ENCODE measurements around the gene NTHL1.

The NTHL1 gene

DNA sequence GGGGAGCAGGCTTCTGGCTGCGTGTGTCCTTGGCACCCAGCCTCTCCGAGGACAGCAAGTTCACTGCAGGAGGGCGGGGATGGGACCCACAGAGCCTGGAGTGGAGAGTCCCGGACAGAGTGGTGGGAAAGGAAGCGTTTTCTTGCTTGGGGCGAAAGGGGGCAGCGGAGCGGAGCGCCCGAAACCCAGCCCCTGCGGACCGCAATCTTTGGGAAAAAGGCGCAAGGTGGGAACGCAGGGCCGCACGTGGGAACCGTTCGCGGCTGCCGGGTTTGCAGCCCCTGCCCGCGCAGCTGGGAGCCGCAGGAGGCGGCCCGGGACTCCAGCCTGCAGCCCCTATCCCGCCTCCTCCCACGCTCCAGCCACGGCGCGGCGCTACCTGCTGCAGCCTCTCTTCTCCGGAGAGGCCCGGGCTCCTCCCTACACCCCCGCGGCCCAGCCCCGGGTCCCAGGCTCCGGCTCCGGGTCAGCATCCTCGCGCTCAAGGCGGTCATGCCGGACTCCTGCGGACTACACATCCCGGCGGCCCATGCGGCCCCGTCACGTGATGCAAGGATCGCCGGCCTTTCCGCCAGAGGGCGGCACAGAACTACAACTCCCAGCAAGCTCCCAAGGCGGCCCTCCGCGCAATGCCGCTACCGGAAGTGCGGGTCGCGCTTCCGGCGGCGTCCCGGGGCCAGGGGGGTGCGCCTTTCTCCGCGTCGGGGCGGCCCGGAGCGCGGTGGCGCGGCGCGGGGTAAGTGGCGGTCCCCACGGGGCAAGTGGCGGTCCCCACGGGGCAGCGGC is at the start of gene NTHL1, which contains the start of gene TSC2:
Gene NTHL1, minus strand, starts transcription at position 505 of the 786 bp plus-strand sequence. Its CDS starts 11 bp downstream, at position 494.
Gene TSC2, plus strand, starts transcription at position 656 of the 786 bp plus-strand sequence. CDS start 631 bp downstream, outside the sequence.
- peak; percentile 94 for DNase-seq

DNA sequence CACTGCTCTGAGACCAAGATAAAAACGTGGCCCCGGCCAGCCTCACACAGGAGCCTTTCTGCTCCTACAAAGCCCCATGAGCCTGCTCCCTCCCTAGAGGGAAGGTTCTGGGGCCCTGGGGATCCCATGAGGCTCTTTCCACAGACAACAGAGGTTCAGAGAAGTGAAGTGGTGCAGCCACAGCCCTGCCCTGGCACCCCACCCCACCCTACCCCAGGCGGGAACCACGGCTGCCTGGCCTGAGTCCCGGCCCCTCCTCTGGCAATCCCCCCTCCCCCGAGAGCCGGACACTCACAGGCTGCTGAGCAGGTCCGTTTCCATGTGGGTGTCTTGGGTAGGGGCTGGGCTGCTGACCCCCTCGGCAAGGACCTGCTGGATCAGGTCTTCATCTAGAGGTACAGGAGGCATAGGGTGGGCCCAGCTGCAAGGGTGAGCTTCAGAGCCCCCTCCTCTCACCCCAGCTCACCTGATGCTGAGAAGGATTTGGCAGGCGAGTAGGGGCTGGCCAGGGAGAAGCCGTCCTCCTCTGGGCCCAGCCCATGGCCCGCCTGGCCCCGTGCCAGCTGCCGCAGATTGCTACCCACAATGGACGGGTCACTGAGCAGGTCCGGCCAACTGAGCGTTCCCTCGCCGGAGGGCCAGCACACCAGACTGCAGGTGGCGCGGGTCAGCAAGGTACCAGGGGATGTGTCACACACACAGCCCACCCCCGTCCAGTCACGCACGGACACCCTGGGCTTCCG is 49.4 kb upstream of the NTHL1 start:
- DNase-seq, result no peak

DNA sequence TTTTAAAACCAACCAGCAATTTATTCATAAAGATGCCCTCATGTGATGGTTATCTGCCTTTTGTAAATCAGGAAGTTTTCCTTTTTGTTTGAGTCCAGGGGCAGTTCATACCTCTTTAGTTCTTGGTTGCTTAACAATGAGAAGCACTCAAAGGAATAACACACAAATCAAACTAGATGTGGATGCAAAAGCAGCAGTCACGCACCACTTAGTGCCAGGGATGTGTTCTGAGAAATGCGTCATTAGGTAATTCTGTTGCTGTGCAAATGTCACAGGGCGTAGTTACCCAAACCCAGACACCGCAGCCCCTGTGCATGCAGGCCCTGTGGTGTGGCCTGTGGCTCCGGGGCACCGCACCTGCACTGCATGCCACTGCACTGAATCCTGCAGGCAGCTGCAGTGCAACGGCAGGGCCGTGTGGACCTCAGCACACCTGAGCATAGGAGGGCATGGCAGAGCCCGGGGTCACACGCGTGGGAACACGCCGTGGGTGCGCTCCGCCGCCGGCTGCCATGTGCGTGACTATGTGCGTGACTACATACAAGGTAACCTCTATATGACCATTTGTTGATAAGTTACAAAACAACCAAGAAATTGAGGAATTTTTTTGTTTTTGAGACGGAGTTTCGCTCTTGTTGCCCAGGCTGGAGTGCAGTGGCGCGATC is 48.4 kb upstream of the NTHL1 start:
- no peak for DNase-seq

- DNase-seq, result no peak
Observed at GRCh38 chr16:2095315-2095853, 47.8 kb upstream of the NTHL1 start.

GRCh38 chr16:2093793-2094192 is 46.2 kb upstream of the NTHL1 start:
- DNase-seq, result no peak

GRCh38 chr16:2092866-2093265 is 45.2 kb upstream of the NTHL1 start:
- DNase-seq, result no peak

DNA sequence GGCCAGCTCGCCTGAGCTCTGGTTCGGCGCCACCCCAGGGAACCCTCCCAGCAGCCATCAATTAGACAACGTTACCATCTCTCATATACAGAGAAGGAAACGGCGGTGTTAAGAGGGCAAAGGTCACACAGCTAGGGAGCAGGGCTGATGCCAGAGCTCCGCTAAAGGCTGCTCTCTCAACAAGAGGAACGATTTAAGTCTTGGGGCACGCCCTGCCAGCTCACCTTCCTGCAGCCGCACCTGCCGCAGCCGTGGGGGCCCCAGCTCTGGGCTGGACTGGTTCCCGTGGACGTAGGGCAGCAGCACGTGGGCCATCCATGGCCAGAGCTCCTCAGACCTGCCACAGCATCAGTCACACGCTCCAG is 44.6 kb upstream of the NTHL1 start:
- no peak for DNase-seq

GRCh38 chr16:2091547-2092255 is 44.1 kb upstream of the NTHL1 start:
- DNase-seq, result no peak

DNA sequence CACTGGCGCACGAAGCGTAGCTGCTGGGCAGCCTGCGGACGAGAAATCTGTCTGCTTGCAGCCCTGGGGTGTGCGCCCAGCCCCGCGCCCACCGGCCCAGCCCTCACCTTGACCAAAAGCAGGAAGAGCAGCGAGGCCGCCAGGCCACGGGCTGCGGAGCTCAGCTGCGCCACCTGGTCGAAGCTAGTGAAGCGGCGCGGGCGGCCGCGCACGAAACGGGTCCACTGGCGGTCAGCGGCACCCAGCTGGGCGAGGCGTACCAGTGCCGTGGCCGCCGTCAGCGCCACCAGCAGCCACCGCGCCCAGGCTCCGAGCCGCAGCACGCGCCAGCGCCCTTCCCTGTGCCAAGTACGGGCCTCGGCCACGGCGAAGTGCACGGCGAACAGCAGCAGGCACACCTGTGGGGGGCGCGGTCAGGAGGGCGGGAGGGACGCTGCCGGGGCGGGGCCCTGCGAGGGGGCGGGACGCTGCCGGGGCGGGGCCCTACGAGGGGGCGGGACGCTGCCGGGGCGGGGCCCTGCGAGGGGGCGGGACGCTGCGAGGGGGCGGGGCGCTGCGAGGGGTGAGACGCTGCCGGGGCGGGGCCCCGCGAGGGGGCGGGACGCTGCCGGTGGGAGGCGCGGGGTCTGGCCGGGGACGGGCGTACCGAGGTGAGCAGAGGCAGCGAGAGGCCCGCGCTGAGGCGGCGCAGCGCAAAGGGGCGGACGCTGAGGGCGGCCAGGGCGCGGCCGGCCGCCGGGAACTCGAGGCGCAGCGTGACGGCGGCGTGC is 43.3 kb upstream of the NTHL1 start:
- no peak for DNase-seq

- DNase-seq, result no peak
Observed at GRCh38 chr16:2090481-2090776, 42.8 kb upstream of the NTHL1 start.

- DNase-seq, result no peak
Observed at GRCh38 chr16:2089706-2090480, 42.3 kb upstream of the NTHL1 start.

GRCh38 chr16:2088759-2089358 is 41.2 kb upstream of the NTHL1 start:
- DNase-seq, result no peak

GRCh38 chr16:2087748-2088631 is 40.4 kb upstream of the NTHL1 start:
- no peak for DNase-seq

GRCh38 chr16:2086812-2087747 is 39.4 kb upstream of the NTHL1 start:
- DNase-seq, result no peak

DNA sequence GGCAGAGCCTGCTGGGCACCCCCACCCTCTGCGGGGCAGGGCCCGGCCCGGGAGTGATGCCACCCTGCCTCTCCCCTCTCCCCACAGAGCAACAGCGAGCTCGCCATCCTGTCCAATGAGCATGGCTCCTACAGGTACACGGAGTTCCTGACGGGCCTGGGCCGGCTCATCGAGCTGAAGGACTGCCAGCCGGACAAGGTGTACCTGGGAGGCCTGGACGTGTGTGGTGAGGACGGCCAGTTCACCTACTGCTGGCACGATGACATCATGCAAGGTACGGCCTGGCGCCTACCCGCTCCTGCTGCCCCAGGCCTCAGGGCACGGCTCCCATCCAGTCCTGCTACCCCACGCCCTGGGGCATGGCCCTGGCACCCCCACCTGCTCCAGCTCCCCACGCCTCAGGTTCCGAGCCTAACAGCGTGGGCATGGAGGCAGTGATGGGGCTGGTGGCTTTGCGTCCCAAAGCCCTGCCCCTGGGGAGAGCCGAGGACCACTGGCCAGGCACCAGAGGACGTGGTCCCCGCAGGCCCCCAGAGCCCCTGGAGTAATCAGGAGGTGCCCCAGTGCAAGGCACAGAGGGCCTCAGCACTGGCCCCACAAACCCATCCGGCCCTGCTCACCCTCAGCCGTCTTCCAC is 38.6 kb upstream of the NTHL1 start:
- no peak for DNase-seq

DNA sequence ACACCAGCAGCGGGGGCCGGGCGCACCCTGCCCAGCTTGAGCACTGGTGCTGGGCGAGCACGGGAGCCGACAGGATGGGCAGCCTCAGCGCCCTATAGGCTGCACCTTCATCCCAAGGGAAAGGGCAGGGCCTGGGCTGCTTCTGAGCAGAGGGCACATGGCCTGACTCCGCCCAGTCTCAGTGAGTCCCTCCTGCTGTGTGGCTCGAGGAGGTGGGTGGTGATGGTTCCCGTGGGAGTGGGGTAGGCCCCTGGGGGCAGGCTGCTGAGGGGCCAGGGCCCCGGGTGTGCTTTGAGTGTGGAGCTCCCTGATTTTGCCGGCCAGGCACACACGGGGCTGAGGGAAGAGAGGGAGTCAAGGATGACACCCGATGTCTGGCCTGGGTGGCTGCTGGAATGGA is 38.0 kb upstream of the NTHL1 start:
- no peak for DNase-seq

DNA sequence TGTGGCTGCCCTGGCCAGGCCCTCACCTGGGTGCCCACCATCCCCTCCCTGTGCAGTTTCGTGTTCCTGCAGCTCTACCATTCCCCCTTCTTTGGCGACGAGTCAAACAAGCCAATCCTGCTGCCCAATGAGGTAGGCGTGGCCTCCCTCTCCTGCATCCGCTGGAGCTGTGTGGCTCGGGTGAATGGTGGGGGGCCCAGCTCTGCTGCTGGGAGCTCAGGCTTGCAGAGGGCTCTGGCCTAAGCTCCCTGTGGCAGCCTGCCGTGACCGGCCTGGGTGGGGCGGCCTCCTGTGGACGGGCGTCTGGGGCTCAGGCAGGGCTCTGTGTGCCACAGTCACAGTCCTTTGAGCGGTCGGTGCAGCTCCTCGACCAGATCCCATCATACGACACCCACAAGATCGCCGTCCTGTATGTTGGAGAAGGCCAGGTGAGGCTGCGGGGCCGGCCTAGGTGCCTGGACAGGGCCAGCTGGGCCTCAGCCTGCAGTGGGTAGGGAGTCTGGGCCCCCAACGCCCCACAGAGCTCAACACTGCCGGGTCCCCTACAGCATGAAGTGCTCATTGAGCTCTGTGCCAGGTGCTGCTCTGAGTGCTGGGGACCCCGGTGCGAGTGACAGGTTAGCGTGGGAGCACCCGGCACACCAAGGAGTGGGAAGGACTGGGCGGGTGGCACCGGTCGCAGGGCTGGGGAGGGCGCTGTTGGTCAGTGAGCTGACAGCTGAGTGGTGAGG is 37.4 kb upstream of the NTHL1 start:
- DNase-seq, result no peak
